H54 (cell line): Measurements from ENCODE around the gene FAM156B.
"Not testable (repeated sequence)": the region's sequence is repeated elsewhere in the genome, so short reads cannot be mapped to it uniquely, and the experiment has no call there.

Source experiments
- DNase-seq: peaks from one replicate; pipeline ENCODE4 v3.0.0; 2011; ENCODE audit warnings: low spot score, mixed read lengths; ENCODE audit not compliant: insufficient read length
- FAIRE-seq: peaks from 3 replicates; lab custom pipeline; 2011; peaks lifted over from hg19 to GRCh38; lab: Jason Lieb, UNC
- POLR2A ChIP-seq: IDR thresholded peaks from 2 replicates; pipeline ENCODE4 v1.6.1; 2011; ENCODE audit warnings: low read depth, mild to moderate bottlenecking, low read length

Gene FAM156B

GRCh38 chrX:52909313-52909969, 12.3 kb downstream of the FAM156B start:
- not testable (repeated sequence) for FAIRE-seq, DNase-seq

DNA sequence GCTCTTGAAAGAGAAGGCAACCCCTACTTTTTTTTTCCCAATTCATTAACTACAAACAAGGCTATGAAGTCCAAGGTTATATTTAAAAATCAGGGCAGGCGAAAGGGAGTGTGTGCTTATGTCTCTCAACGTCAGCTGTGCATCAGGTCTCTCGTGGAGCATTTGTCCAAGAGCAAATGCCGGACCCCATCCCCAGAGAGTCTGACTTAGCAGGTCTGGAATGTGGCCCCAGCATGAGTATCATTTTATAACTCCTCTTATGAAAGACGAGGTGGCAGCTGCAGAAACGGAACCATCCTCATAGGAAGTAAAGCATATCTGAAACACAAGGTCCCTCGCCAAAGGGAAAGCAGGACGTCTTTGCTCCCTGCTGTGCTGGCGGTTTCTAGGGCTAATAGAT, 16.6 kb downstream of the FAM156B start:
- DNase-seq, FAIRE-seq: not testable (repeated sequence)

DNA sequence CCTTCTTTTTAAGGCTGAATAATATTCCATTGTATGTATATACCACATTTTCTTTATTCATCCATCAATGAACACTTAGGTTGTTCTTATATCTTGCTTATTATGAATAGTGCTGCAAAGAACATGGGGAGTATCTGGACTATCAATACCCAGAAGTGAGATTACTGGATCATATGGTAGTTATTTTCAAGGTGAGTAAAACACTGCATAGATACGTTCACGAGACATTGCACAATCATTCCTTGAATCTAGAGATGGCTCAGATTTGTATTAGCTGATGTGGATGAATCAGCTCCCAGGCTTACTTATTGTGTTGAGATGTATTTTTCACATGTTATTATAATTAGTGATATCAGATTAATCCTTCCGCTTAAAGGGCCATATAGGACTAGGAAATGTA, 17.6 kb downstream of the FAM156B start:
- not testable (repeated sequence) for FAIRE-seq, DNase-seq

- FAIRE-seq: no peak
- no peak for DNase-seq
- no peak for TF ChIP-seq POLR2A
These were observed 26.7 kb downstream of the FAM156B start for GRCh38 chrX:52923781-52924241.

DNA sequence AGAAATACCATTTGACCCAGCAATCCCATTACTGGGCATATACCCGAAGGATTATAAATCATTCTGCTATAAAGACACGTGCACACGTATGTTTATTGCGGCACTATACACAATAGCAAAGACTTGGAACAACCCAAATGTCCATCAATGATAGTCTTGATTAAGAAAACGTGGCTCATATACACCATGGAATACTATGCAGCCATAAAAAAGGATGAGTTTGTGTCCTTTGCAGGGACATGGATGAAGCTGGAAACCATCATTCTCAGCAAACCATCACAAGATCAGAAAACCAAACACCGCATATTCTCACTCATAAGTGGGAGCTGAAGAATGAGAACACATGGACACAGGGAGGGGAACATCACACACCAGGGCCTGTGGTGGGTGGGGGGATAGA, 33.1 kb downstream of the FAM156B start:
- not testable (repeated sequence) for DNase-seq, FAIRE-seq

- DNase-seq: no peak
- no peak for TF ChIP-seq POLR2A
- no peak for FAIRE-seq
These were observed 36.1 kb downstream of the FAM156B start for GRCh38 chrX:52933213-52933612.

DNA sequence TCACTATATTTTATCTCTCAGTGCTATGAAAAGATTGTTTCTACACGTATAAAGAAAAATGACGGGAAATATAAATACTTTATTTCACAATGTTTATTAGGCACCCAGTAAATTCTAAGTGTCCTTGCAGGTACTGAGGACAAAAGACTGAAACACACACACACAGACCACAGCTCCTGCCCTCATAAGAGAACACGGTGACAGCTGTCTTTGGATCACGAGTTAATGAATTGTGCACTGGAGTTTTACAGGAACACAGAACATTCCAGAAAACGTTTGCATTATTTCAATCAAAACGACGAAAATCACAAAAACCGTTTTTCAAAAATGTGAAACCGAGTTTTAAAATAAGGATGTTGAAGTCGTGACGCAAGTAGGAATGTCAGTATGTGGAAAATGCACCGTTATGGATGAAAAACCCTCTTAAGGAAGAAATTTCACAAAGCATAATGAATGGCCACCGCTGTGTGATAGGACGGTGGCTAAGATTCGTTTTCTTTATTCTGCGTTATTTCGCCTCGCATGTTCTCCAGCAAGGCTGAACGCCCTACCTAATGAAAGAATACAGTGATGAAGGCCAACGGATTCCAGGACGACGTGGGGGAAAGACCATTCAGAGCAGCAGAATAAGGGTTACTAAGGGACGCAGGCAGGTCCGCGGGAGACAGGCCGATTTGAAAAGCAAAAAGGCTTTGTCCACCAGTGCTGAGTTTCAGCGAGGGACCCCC, 37.0 kb downstream of the FAM156B start:
- DNase-seq: no peak
- TF ChIP-seq POLR2A: peak; percentile 8; the same call in 1 of the 2 replicates
- no peak for FAIRE-seq

DNA sequence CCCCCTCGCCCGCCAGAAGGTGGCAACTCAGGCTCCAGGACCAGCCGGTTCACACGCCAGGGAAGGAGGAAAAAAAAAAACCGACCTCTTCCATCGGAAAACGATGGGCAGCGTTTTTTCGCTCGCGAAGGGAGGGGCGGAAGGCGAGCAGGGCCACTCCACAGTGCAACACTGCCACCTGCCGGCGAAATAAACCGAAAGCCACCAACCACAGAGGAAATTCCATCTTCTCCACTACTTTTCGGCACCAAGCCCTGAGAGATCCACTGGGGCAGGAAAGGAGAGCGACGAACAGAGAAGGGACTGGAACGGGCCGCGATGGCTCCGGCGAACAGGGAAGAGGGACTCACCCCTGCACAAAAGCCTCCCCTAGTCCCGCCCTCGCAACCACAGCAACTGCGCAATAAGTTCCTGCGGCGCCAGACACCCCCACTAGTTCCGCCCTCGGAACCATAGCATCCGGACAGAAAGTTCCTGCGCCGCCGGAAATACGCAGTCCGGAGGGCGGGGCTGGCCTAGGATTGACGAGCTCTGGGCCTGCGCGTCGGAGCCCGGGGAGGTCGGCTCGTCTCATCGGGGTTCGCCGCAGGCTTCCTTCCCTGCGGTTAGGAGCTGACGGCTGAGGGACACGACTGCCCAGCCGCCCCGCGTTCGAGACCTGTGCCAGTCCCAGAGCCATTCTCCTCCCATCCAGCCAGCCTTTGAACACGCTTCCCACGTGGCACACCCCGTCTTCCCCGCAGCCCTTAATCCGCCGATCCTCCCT, 37.8 kb downstream of the FAM156B start:
- peak; percentile 34 for TF ChIP-seq POLR2A
- no peak for FAIRE-seq
- DNase-seq: peak; percentile 27

- not testable (repeated sequence) for DNase-seq, FAIRE-seq
These were observed 38.3 kb downstream of the FAM156B start for GRCh38 chrX:52935470-52935784.

DNA sequence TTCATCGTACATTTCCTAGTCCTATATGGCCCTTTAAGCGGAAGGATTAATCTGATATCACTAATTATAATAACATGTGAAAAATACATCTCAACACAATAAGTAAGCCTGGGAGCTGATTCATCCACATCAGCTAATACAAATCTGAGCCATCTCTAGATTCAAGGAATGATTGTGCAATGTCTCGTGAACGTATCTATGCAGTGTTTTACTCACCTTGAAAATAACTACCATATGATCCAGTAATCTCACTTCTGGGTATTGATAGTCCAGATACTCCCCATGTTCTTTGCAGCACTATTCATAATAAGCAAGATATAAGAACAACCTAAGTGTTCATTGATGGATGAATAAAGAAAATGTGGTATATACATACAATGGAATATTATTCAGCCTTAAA, 43.6 kb downstream of the FAM156B start:
- not testable (repeated sequence) for DNase-seq, FAIRE-seq

- DNase-seq, FAIRE-seq: not testable (repeated sequence)
These were observed 44.6 kb downstream of the FAM156B start for GRCh38 chrX:52941728-52942127.

GRCh38 chrX:52945838-52946494, 48.8 kb downstream of the FAM156B start:
- FAIRE-seq, DNase-seq: not testable (repeated sequence)

GRCh38 chrX:52947501-52947900, 50.4 kb downstream of the FAM156B start:
- DNase-seq: not testable (repeated sequence)

DNA sequence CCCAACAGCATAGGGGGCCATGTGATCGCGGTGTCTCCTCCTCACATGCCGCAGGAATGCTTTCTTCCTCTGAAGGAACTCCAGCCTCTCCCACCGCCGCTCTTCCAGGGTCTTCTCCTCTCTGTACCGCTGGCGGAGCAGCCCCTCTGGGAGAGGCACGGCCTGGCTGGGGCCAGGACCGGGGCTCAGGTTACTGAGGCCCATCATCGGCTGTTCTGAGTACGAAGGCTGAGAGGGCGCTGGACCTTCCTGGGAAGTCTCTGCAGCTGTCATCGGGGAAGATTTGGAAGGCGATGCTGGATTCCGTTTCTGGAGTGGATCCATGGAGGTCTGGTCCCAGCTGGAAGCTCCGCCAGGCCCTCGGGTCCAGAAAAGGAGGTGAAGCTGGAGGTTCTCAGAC, 51.1 kb downstream of the FAM156B start:
- FAIRE-seq, DNase-seq: not testable (repeated sequence)

More at GRCh38 chrX:52947501-52947900, 50.4 kb downstream of the FAM156B start:
- FAIRE-seq: not testable (repeated sequence)

GRCh38 chrX:52949325-52949724, 52.2 kb downstream of the FAM156B start:
- not testable (repeated sequence) for FAIRE-seq

GRCh38 chrX:52949884-52950283, 52.8 kb downstream of the FAM156B start:
- FAIRE-seq, DNase-seq: not testable (repeated sequence)

More at GRCh38 chrX:52949325-52949724, 52.2 kb downstream of the FAM156B start:
- not testable (repeated sequence) for DNase-seq
